Parathyroid adenoma (tissue), 2 donors: ENCODE data around the gene TRIM71.
"Not testable (repeated sequence)": the region's sequence is repeated elsewhere in the genome, so short reads cannot be mapped to it uniquely, and the experiment has no call there.

Experiments
- H2AFZ ChIP-seq: fragments of 300-600 bp; sonication (generic); one replicate; pipeline ENCODE4 v1.7.0; 2017; ENCODE audit warnings: antibody characterized with exemption, mild to moderate bottlenecking
- H3K27ac ChIP-seq: fragments of 300-600 bp; sonication (generic); one replicate; pipeline ENCODE4 v1.7.0; 2017
- H3K27me3 ChIP-seq: fragments of 300-600 bp; sonication (generic); one replicate; pipeline ENCODE4 v1.7.0; 2017; ENCODE audit warnings: low read length; ENCODE audit not compliant: control insufficient read depth, insufficient read depth
- H3K36me3 ChIP-seq: fragments of 300-600 bp; sonication (generic); one replicate; pipeline ENCODE4 v1.7.0; 2017; ENCODE audit warnings: low read length; ENCODE audit not compliant: control insufficient read depth, insufficient read depth
- H3K4me1 ChIP-seq: fragments of 300-600 bp; sonication (generic); one replicate; pipeline ENCODE4 v1.7.0; 2017; ENCODE audit warnings: control low read depth
- H3K4me2 ChIP-seq: fragments of 300-600 bp; sonication (generic); one replicate; pipeline ENCODE4 v1.7.0; 2017; ENCODE audit warnings: low read length
- H3K4me3 ChIP-seq: fragments of 300-600 bp; sonication (generic); one replicate; pipeline ENCODE4 v1.7.0; 2017; ENCODE audit warnings: low read depth, low read length
- H3K79me2 ChIP-seq: fragments of 300-600 bp; sonication (generic); one replicate; pipeline ENCODE4 v1.7.0; 2017; ENCODE audit warnings: control low read depth
- H3K9ac ChIP-seq: fragments of 300-600 bp; sonication (generic); one replicate; pipeline ENCODE4 v1.7.0; 2017; ENCODE audit warnings: mild to moderate bottlenecking
- H3K9me3 ChIP-seq: fragments of 300-600 bp; sonication (generic); one replicate; pipeline ENCODE4 v1.7.0; 2017; ENCODE audit warnings: low read length; ENCODE audit not compliant: control insufficient read depth
- CTCF ChIP-seq: fragments of 300-600 bp; sonication (generic); IDR thresholded peaks from one replicate; pipeline ENCODE4 v1.7.0; 2017; ENCODE audit warnings: antibody characterized with exemption, mild to moderate bottlenecking
- donor health status: primary hyperparathyroidism.

Gene TRIM71

GRCh38 chr3:32822609-32823498, 5.1 kb downstream of the TRIM71 start:
- Histone ChIP-seq H3K4me1 (no peaks in the 10 kb centered on the region), H3K9ac (no peak overlapping the region), H3K4me3 (no peak overlapping the region), H2AFZ (no peak overlapping the region), H3K79me2 (no peaks in the 10 kb centered on the region), H3K36me3 (no peaks in the 10 kb centered on the region), H3K27me3 (no peaks in the 10 kb centered on the region), H3K9me3 (no peaks in the 10 kb centered on the region), H3K27ac (no peak overlapping the region), H3K4me2 (no peak overlapping the region)
- no peak for TF ChIP-seq CTCF

- H2AFZ ChIP-seq, H3K79me2 ChIP-seq, H3K9me3 ChIP-seq, H3K9ac ChIP-seq, H3K36me3 ChIP-seq, H3K27me3 ChIP-seq, H3K4me2 ChIP-seq, H3K4me3 ChIP-seq, H3K27ac ChIP-seq, H3K4me1 ChIP-seq: not testable (repeated sequence)
These were observed 5.9 kb downstream of the TRIM71 start for GRCh38 chr3:32823641-32824184.

- H3K4me1 ChIP-seq: no peaks in the 10 kb centered on the region
- H3K36me3 ChIP-seq: no peaks in the 10 kb centered on the region
- H3K27ac ChIP-seq: no peak overlapping the region
- H3K4me3 ChIP-seq: no peak overlapping the region
- H2AFZ ChIP-seq: no peak overlapping the region
- H3K4me2 ChIP-seq: no peak overlapping the region
- H3K9ac ChIP-seq: no peak overlapping the region
- H3K79me2 ChIP-seq: no peaks in the 10 kb centered on the region
- no peaks in the 10 kb centered on the region for H3K27me3 ChIP-seq
- no peak for TF ChIP-seq CTCF
- H3K9me3 ChIP-seq: no peaks in the 10 kb centered on the region
These were observed 8.0 kb downstream of the TRIM71 start for GRCh38 chr3:32825601-32826375.

GRCh38 chr3:32831062-32831461, 13.3 kb downstream of the TRIM71 start:
- Histone ChIP-seq H3K9me3 (no peaks in the 10 kb centered on the region), H3K27ac (no peak overlapping the region), H3K4me3 (no peak overlapping the region), H3K4me1 (no peaks in the 10 kb centered on the region), H3K27me3 (no peaks in the 10 kb centered on the region), H3K9ac (no peak overlapping the region), H2AFZ (no peak overlapping the region), H3K36me3 (no peaks in the 10 kb centered on the region), H3K4me2 (no peak overlapping the region), H3K79me2 (no peaks in the 10 kb centered on the region)
- TF ChIP-seq CTCF: no peak

DNA sequence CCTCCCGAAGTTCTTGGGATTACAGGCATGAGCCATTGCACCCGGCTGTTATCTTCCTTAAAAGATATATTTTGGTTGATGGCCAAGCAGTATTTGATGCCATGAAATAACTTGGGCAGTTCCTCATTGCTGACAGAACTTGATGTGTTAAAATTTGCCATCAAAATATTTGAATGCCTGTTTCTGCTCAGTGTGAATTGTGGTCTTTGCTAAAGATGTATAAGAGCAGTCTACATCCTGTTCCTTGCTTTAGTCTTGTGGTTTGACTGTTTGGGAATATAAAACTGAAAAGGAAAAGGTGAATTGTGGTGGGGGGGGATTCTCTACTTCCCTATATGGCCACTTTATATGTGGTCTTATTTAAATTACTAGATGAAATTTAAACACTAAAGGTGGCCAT, 14.0 kb downstream of the TRIM71 start:
- no peak for TF ChIP-seq CTCF
- no peaks in the 10 kb centered on the region for H3K9me3 ChIP-seq
- H3K9ac ChIP-seq: no peak overlapping the region
- H3K36me3 ChIP-seq: no peaks in the 10 kb centered on the region
- no peak overlapping the region for H3K4me2 ChIP-seq
- H3K27ac ChIP-seq: no peak overlapping the region
- no peaks in the 10 kb centered on the region for H3K4me1 ChIP-seq
- no peak overlapping the region for H3K4me3 ChIP-seq
- no peaks in the 10 kb centered on the region for H3K27me3 ChIP-seq
- no peaks in the 10 kb centered on the region for H3K79me2 ChIP-seq
- no peak overlapping the region for H2AFZ ChIP-seq
